Neutrophil (primary cell): Measurements from ENCODE around the gene VPS8.

Experiments used
- H3K27ac ChIP-seq: fragments of 200-600 bp; sonication (generic); 2 replicates; pipeline ENCODE4 v1.5.1; 2016; ENCODE audit warnings: mild to moderate bottlenecking, moderate library complexity
- H3K27me3 ChIP-seq: fragments of 200-600 bp; sonication (generic); 2 replicates; pipeline ENCODE4 v1.6.0; 2016; ENCODE audit warnings: mild to moderate bottlenecking
- H3K36me3 ChIP-seq: fragments of 200-600 bp; sonication (generic); 2 replicates; pipeline ENCODE4 v1.5.1; 2017
- H3K4me1 ChIP-seq, 2 experiments: fragments of 200-600 bp in 1 of 2; sonication (generic) in 1 of 2; 1 replicate in 1 of 2; 2 replicates in 1 of 2; pipeline versions ENCODE4 v1.5.1 to v1.6.1; 2013 to 2016; ENCODE audit warnings: low read depth in 1 of 2, low read length in 1 of 2, mild to moderate bottlenecking in 1 of 2, moderate library complexity in 1 of 2; ENCODE audit not compliant: control insufficient read depth in 1 of 2, insufficient read depth in 1 of 2
- H3K4me3 ChIP-seq, 2 experiments: fragments of 200-600 bp in 1 of 2; sonication (generic) in 1 of 2; 1 replicate in 1 of 2; 2 replicates in 1 of 2; pipeline ENCODE4 v1.5.1; 2013 to 2016; ENCODE audit warnings: low read depth in 1 of 2, low read length in 1 of 2, mild to moderate bottlenecking in 1 of 2, moderate library complexity in 1 of 2
- H3K9me3 ChIP-seq: fragments of 200-600 bp; sonication (generic); 2 replicates; pipeline ENCODE4 v1.5.1; 2016
- CTCF ChIP-seq: fragments of 200-600 bp; sonication (generic); IDR thresholded peaks from 2 replicates; pipeline ENCODE4 v1.5.1; 2016; ENCODE audit warnings: antibody characterized with exemption

VPS8 gene

GRCh38 chr3:184767377-184767776 is 44.6 kb upstream of the VPS8 start:
- Histone ChIP-seq H3K27me3 (peaks cover 28% of the 10 kb centered on the region), H3K27ac (no peak overlapping the region), H3K36me3 (no peaks in the 10 kb centered on the region), H3K4me3 (no peak overlapping the region), H3K4me1 (no peaks in the 10 kb centered on the region), H3K9me3 (no peaks in the 10 kb centered on the region)
- TF ChIP-seq CTCF = no peak

- H3K36me3 ChIP-seq = no peaks in the 10 kb centered on the region
- peaks cover 28% of the 10 kb centered on the region for H3K27me3 ChIP-seq
- no peaks in the 10 kb centered on the region for H3K4me1 ChIP-seq
- no peak overlapping the region for H3K4me3 ChIP-seq
- TF ChIP-seq CTCF = no peak
- no peak overlapping the region for H3K27ac ChIP-seq
- no peaks in the 10 kb centered on the region for H3K9me3 ChIP-seq
Observed at GRCh38 chr3:184769382-184770170, 42.4 kb upstream of the VPS8 start.

GRCh38 chr3:184770541-184770940 is 41.4 kb upstream of the VPS8 start:
- no peak overlapping the region for H3K27ac ChIP-seq

GRCh38 chr3:184771301-184772127 is 40.5 kb upstream of the VPS8 start:
- no peaks in the 10 kb centered on the region for H3K4me1 ChIP-seq
- H3K9me3 ChIP-seq = no peaks in the 10 kb centered on the region
- no peak overlapping the region for H3K27ac ChIP-seq
- H3K36me3 ChIP-seq = no peaks in the 10 kb centered on the region
- H3K4me3 ChIP-seq = no peak overlapping the region
- TF ChIP-seq CTCF = no peak
- peaks cover 43% of the 10 kb centered on the region for H3K27me3 ChIP-seq

More at GRCh38 chr3:184770541-184770940, 41.4 kb upstream of the VPS8 start:
- no peak for TF ChIP-seq CTCF
- H3K36me3 ChIP-seq = no peaks in the 10 kb centered on the region
- H3K27me3 ChIP-seq = peaks cover 35% of the 10 kb centered on the region
- no peak overlapping the region for H3K4me3 ChIP-seq
- no peaks in the 10 kb centered on the region for H3K9me3 ChIP-seq
- no peaks in the 10 kb centered on the region for H3K4me1 ChIP-seq

- no peak overlapping the region for H3K27ac ChIP-seq
- no peak overlapping the region for H3K4me3 ChIP-seq
- no peaks in the 10 kb centered on the region for H3K36me3 ChIP-seq
- H3K27me3 ChIP-seq = peaks cover 45% of the 10 kb centered on the region
- H3K4me1 ChIP-seq = no peaks in the 10 kb centered on the region
- TF ChIP-seq CTCF = no peak
- H3K9me3 ChIP-seq = no peaks in the 10 kb centered on the region
Observed at GRCh38 chr3:184772667-184773272, 39.2 kb upstream of the VPS8 start.
